ES-I3 (cell line): ENCODE results near the gene ZNF358.
A peak's percentile ranks its signal among the peaks of the same experiment; 100 is the strongest.

Source experiments
- H3K36me3 ChIP-seq: 2 replicates; pipeline ENCODE4 v1.6.1; 2013; ENCODE audit warnings: mild to moderate bottlenecking, low read length, control low read depth, moderate library complexity; ENCODE audit not compliant: insufficient read depth
- H3K4me1 ChIP-seq: 2 replicates; pipeline ENCODE4 v1.6.1; 2013; ENCODE audit warnings: mild to moderate bottlenecking, control low read depth, low read length; ENCODE audit not compliant: insufficient read depth
- H3K9ac ChIP-seq: 2 replicates; pipeline ENCODE4 v1.6.1; 2013; ENCODE audit warnings: low read depth, mild to moderate bottlenecking, low read length, moderate library complexity
- H3K9me3 ChIP-seq: 2 replicates; pipeline ENCODE4 v1.6.1; 2013; ENCODE audit warnings: mild to moderate bottlenecking, low read length, moderate library complexity; ENCODE audit not compliant: control insufficient read depth, insufficient read depth

The ZNF358 gene

DNA sequence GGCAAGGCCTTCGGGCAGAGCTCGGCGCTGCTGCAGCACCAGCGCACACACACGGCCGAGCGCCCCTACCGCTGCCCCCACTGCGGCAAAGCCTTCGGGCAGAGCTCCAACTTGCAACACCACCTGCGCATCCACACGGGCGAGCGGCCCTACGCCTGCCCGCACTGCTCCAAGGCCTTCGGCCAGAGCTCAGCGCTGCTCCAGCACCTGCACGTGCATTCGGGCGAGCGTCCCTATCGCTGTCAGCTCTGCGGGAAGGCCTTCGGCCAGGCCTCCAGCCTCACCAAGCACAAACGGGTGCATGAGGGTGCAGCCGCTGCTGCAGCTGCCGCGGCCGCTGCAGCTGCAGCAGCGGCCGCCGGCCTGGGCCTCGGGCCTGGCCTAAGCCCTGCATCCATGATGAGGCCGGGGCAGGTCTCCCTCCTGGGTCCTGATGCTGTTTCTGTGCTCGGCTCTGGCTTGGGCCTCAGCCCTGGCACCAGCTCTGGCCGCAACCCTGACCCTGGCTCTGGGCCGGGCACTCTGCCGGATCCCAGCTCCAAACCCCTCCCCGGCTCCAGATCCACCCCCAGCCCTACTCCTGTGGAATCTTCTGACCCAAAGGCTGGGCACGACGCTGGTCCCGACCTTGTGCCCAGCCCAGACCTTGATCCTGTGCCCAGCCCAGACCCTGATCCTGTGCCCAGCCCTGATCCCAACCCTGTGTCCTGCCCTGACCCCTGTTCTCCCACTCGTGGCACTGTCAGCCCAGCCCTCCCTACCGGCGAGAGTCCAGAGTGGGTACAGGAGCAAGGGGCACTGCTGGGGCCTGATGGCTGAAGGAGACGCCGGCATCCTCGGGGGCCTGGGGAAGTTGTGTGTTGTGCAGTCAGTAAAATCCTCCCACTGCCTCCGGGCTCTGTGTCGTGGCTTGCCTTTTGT lies 4.5 kb downstream of the ZNF358 start:
- H3K9ac ChIP-seq: no peak overlapping the region
- no peaks in the 10 kb centered on the region for H3K36me3 ChIP-seq
- H3K9me3 ChIP-seq: no peaks in the 10 kb centered on the region
- peaks cover 3% of the 10 kb centered on the region for H3K4me1 ChIP-seq

GRCh38 chr19:7521551-7522071 lies 5.7 kb downstream of the ZNF358 start:
- H3K4me1 ChIP-seq: no peaks in the 10 kb centered on the region; the same call in 1 of the 2 replicates
- H3K9me3 ChIP-seq: no peaks in the 10 kb centered on the region
- peak overlapping the region; percentile 61 for H3K9ac ChIP-seq

GRCh38 chr19:7522072-7522922 lies 6.4 kb downstream of the ZNF358 start, which contains the start of gene MCOLN1:
MCOLN1 (plus strand) TSS chr19:7522624; CDS start chr19:7522751, 127 bp downstream.
- Histone ChIP-seq H3K4me1 (no peaks in the 10 kb centered on the region; the same call in 1 of the 2 replicates), H3K9ac (peak within 1 kb of the TSS; percentile 64)

More at GRCh38 chr19:7521551-7522071, 5.7 kb downstream of the ZNF358 start:
- no peaks in the 10 kb centered on the region for H3K36me3 ChIP-seq

GRCh38 chr19:7522923-7523667 lies 7.2 kb downstream of the ZNF358 start:
- H3K4me1 ChIP-seq: no peaks in the 10 kb centered on the region; the same call in 1 of the 2 replicates
- peak overlapping the region; percentile 64 for H3K9ac ChIP-seq
- H3K36me3 ChIP-seq: no peaks in the 10 kb centered on the region
- H3K9me3 ChIP-seq: no peaks in the 10 kb centered on the region

More at GRCh38 chr19:7522072-7522922, 6.4 kb downstream of the ZNF358 start, which contains the start of gene MCOLN1:
- H3K9me3 ChIP-seq: no peaks in the 10 kb centered on the region
- no peaks in the 10 kb centered on the region for H3K36me3 ChIP-seq

DNA sequence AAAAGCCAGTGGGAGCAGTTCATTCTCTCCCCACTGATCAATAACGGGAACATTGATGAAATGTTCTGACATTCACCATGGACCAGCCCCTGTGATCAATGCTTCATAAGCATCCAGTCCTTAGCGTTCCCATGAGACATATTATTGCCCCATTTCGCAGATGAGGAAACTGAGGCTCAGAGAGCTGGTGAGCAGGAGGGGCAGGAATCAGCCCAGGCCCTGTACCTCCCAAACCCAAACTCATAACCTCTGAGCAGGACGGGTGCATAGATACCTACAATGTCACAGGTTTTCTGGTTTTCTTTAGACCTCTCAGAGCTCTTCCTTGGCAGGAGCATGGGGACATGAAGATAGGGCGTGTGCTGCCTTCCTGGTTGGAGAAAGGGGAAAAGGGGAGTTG lies 8.6 kb downstream of the ZNF358 start:
- Histone ChIP-seq H3K9me3 (no peaks in the 10 kb centered on the region), H3K36me3 (no peaks in the 10 kb centered on the region), H3K4me1 (no peaks in the 10 kb centered on the region; the same call in 1 of the 2 replicates), H3K9ac (no peak overlapping the region)

DNA sequence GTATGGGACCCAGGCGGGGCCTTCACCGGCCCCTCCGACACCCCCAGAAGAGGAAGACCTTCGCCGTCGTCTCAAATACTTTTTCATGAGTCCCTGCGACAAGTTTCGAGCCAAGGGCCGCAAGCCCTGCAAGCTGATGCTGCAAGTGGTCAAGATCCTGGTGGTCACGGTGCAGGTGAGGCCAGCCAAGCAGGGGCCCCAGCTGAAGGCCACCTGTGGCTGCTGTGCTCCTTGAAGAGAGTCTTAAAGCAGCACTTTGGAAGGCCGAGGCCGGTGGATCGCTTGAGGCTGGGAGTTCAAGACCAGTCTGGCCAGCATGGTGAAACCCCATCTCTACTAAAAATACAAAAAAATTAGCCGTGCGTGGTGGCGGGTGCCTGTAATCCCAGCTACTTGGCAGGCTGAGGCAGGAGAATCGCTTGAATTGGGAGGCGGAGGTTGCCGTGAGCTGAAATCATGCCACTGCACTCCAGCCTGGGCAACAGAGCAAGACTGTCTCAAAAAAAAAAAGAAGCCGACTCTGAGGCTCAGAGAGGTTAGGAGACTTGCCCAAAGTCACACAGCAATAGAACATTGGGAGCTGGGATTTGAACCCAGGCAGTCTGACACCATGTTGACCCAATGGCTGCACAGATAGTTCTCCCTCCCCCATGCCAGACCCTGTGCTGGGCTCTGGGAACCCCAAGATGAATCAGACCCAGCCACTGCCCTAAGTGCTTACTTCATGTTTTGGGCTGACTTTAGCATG lies 9.3 kb downstream of the ZNF358 start:
- Histone ChIP-seq H3K4me1 (no peaks in the 10 kb centered on the region; the same call in 1 of the 2 replicates), H3K9ac (no peak overlapping the region), H3K36me3 (no peaks in the 10 kb centered on the region), H3K9me3 (no peaks in the 10 kb centered on the region)

DNA sequence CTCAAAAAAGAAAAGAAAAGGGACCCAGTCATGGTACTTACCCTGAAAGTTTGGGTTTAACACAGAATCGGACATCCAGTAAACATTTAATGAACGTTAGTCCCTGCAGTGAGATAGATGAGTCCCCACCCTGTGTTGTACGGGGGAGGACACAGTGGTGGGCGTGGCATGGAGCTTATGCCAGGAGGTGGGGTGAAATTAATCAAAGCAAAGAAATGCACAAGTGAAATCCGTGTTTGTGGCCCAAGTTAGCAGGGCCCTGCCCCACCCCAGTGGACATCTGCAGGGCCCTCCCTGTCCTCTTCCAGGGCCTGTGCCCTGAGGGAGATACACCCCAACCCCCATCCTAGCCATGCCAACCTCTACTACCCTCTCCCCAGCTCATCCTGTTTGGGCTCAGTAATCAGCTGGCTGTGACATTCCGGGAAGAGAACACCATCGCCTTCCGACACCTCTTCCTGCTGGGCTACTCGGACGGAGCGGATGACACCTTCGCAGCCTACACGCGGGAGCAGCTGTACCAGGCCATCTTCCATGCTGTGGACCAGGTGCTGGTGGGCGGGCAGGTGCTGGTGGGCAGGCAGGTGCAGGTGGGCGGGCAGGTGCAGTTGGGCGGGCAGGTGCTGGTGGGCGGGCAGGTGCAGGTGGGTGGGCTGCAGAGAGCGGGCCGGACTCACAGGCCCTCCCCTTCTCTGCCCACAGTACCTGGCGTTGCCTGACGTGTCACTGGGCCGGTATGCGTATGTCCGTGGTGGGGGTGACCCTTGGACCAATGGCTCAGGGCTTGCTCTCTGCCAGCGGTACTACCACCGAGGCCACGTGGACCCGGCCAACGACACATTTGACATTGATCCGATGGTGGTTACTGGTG lies 10.4 kb downstream of the ZNF358 start:
- H3K9ac ChIP-seq: no peak overlapping the region
- no peaks in the 10 kb centered on the region for H3K9me3 ChIP-seq
- H3K36me3 ChIP-seq: no peaks in the 10 kb centered on the region
- H3K4me1 ChIP-seq: no peaks in the 10 kb centered on the region; the same call in 1 of the 2 replicates

DNA sequence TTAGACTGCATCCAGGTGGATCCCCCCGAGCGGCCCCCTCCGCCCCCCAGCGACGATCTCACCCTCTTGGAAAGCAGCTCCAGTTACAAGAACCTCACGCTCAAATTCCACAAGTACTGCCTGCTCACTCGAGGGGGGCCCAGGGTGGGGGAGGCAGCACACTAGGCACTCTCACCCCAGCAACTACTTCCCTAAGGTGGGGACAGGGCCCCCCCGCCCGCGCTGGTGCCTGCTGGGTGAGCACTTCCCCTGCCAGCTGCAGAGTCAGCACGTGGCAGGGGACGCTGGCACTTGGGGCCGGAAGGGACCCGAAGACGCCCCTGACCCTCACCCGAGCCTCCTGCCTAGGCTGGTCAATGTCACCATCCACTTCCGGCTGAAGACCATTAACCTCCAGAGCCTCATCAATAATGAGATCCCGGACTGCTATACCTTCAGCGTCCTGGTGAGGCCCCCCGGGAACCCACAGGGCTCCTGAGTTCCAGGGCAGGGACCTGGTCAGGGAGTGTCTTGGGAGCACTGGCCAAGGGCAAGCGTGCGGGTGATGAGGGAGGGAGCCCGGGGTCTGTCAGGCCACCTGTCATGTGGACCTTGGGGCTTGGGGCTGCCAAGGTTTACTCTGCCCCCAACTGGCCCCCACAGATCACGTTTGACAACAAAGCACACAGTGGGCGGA lies 11.8 kb downstream of the ZNF358 start:
- H3K36me3 ChIP-seq: no peaks in the 10 kb centered on the region
- no peak overlapping the region for H3K9ac ChIP-seq
- H3K9me3 ChIP-seq: no peaks in the 10 kb centered on the region
- no peaks in the 10 kb centered on the region; the same call in 1 of the 2 replicates for H3K4me1 ChIP-seq

DNA sequence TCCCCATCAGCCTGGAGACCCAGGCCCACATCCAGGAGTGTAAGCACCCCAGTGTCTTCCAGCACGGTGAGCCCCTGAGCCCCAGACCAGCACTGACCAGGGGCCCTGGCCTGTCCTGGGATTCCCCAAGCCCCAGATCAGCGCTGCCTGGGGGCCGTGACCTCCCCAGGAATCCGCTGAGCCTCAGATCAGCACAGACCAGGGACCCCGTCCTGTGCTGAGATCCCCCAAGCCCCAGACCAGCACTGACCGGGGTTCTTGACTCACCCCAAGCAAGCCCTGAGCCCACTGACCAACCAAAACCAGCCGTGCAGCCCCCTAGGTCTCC lies 12.3 kb downstream of the ZNF358 start:
- no peaks in the 10 kb centered on the region for H3K9me3 ChIP-seq
- no peak overlapping the region for H3K9ac ChIP-seq
- no peaks in the 10 kb centered on the region; the same call in 1 of the 2 replicates for H3K4me1 ChIP-seq
- no peaks in the 10 kb centered on the region for H3K36me3 ChIP-seq

- Histone ChIP-seq H3K36me3 (no peaks in the 10 kb centered on the region), H3K9me3 (no peaks in the 10 kb centered on the region), H3K4me1 (no peaks in the 10 kb centered on the region), H3K9ac (no peak overlapping the region)
Observed at GRCh38 chr19:7528522-7529245, 12.8 kb downstream of the ZNF358 start.

DNA sequence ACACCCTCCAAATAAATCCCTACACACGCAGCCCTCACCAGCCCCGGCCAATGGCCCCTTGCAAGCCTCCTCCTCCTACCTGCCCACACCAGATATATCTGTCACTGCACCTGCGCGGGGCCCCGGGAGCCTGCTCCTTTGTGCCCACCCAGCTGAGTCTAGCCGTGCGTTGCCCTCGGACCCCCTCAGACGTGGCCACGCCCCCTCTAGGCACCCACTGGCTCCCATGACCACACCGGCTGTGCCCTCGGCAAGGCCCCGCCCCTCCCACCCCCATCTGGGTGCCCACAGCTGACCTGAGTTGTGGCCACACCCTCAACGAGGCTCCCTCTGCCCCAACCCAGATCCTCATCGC lies 13.3 kb downstream of the ZNF358 start:
- Histone ChIP-seq H3K9me3 (no peaks in the 10 kb centered on the region), H3K9ac (no peak overlapping the region), H3K36me3 (no peaks in the 10 kb centered on the region), H3K4me1 (no peaks in the 10 kb centered on the region)
